SH-SY5Y (cell line): ENCODE measurements around the gene EEFSEC.

Source experiments
- GATA2 ChIP-seq: IDR thresholded peaks from 2 replicates; pipeline ENCODE4 v1.6.1; 2011; ENCODE audit warnings: mild to moderate bottlenecking, low read depth, low read length
- GATA3 ChIP-seq: IDR thresholded peaks from 2 replicates; pipeline ENCODE4 v1.6.1; 2011; ENCODE audit warnings: low read depth, mild to moderate bottlenecking, low read length, moderate library complexity

Gene EEFSEC

GRCh38 chr3:128227507-128227906 is 74.2 kb downstream of the EEFSEC start:
- TF ChIP-seq GATA3 (no peak), GATA2 (no peak)

- TF ChIP-seq GATA3 = no peak
- TF ChIP-seq GATA2 = no peak
Observed at GRCh38 chr3:128228366-128228910, 75.2 kb downstream of the EEFSEC start.

GRCh38 chr3:128229106-128229857 is 76.0 kb downstream of the EEFSEC start:
- no peak for TF ChIP-seq GATA2
- no peak for TF ChIP-seq GATA3

- no peak for TF ChIP-seq GATA2
- TF ChIP-seq GATA3 = no peak
Observed at GRCh38 chr3:128231606-128232005, 78.3 kb downstream of the EEFSEC start.

- TF ChIP-seq GATA3 (no peak), GATA2 (no peak)
Observed at GRCh38 chr3:128232376-128233178, 79.3 kb downstream of the EEFSEC start.

- no peak for TF ChIP-seq GATA3
- no peak for TF ChIP-seq GATA2
Observed at GRCh38 chr3:128235207-128235926, 82.1 kb downstream of the EEFSEC start.

GRCh38 chr3:128236657-128237056 is 83.4 kb downstream of the EEFSEC start:
- no peak for TF ChIP-seq GATA2

- peak; percentile 99 for TF ChIP-seq GATA2
- peak; percentile 99 for TF ChIP-seq GATA3
Observed at GRCh38 chr3:128237348-128238183, 84.3 kb downstream of the EEFSEC start.

- TF ChIP-seq GATA2 (no peak), GATA3 (no peak)
Observed at GRCh38 chr3:128238184-128238489, 84.9 kb downstream of the EEFSEC start.

GRCh38 chr3:128239304-128239703 is 86.0 kb downstream of the EEFSEC start:
- no peak for TF ChIP-seq GATA3
- TF ChIP-seq GATA2 = no peak

GRCh38 chr3:128240232-128240631 is 87.0 kb downstream of the EEFSEC start:
- TF ChIP-seq GATA2 (no peak), GATA3 (no peak)

GRCh38 chr3:128241741-128242140 is 88.5 kb downstream of the EEFSEC start:
- TF ChIP-seq GATA3 (no peak), GATA2 (no peak)

- TF ChIP-seq GATA2 (no peak), GATA3 (no peak)
Observed at GRCh38 chr3:128242818-128243601, 89.7 kb downstream of the EEFSEC start.
